Naive thymus-derived CD4-positive, alpha-beta T cell (primary cell): ENCODE data around the gene LAMB1. TPM values are rescaled to one million over a fixed set of nuclear protein-coding genes. Genes with fewer than 3 reads are reported as not detected.
"Not testable (repeated sequence)": the region's sequence is repeated elsewhere in the genome, so short reads cannot be mapped to it uniquely, and the experiment has no call there.

Source experiments
- ATAC-seq: fragments of 150-1000 bp; cut with Tn5 transposase; 2 replicates; pipeline ENCODE4 v1.10.0; 2021; ENCODE audit warnings: mild to moderate bottlenecking, moderate library complexity
- CTCF ChIA-PET: fragments of 350-600 bp; sonication (Branson Sonifier 250); formaldehyde crosslinking; loops from one replicate; lab custom pipeline; 2021; ENCODE audit warnings: antibody characterized with exemption; lab: Charles Lee
- POLR2A ChIA-PET: fragments of 350-600 bp; sonication (Branson Sonifier 250); formaldehyde crosslinking; loops from one replicate; lab custom pipeline; 2021; ENCODE audit warnings: antibody characterized with exemption, inconsistent platforms; lab: Charles Lee
- DNase-seq, 9 donors: peaks; one replicate each; pipeline versions ENCODE4 v3.0.0 to v3.0.0-alpha.2; 2020 to 2022; ENCODE audit warnings: mixed read lengths in 1 of 9
- H3K27ac ChIP-seq: one replicate; pipeline ENCODE4 v1.7.0; 2013; ENCODE audit warnings: mild to moderate bottlenecking, low read depth, low read length, moderate library complexity
- H3K27me3 ChIP-seq, 2 donors: one replicate each; pipeline ENCODE4 v1.7.0; 2013; ENCODE audit warnings: low read length in 2 of 2, mild to moderate bottlenecking in 2 of 2, moderate library complexity in 2 of 2; ENCODE audit not compliant: control insufficient read depth in 2 of 2, insufficient read depth in 2 of 2
- H3K36me3 ChIP-seq, 3 experiments: 1 replicate in 2 of 3; 2 replicates in 1 of 3; pipeline ENCODE4 v1.7.0; 2013; ENCODE audit warnings: low read length in 3 of 3, mild to moderate bottlenecking in 3 of 3, moderate library complexity in 1 of 3; ENCODE audit not compliant: insufficient read depth in 3 of 3, control insufficient read depth in 2 of 3
- H3K4me1 ChIP-seq, 2 donors: one replicate each; pipeline ENCODE4 v1.7.0; 2013; ENCODE audit warnings: low read length in 2 of 2, mild to moderate bottlenecking in 2 of 2, moderate library complexity in 1 of 2; ENCODE audit not compliant: control insufficient read depth in 2 of 2, insufficient read depth in 2 of 2
- H3K4me3 ChIP-seq: 2 replicates; pipeline ENCODE4 v1.7.0; 2013; ENCODE audit warnings: mild to moderate bottlenecking, low read length
- H3K9me3 ChIP-seq, 3 experiments: 1 replicate in 2 of 3; 2 replicates in 1 of 3; pipeline ENCODE4 v1.7.0; 2013; ENCODE audit warnings: low read length in 3 of 3; ENCODE audit not compliant: control insufficient read depth in 2 of 3
- H3K27ac Mint-ChIP-seq, 9 donors: one replicate each; pipeline ENCODE4 v1.8.0; 2020 to 2022; ENCODE audit warnings: mixed read lengths in 9 of 9, mild to moderate bottlenecking in 8 of 9, moderate library complexity in 5 of 9, inconsistent platforms in 2 of 9
- H3K27me3 Mint-ChIP-seq, 5 donors: one replicate each; pipeline ENCODE4 v1.8.0; 2021 to 2022; ENCODE audit warnings: mixed read lengths in 5 of 5, mild to moderate bottlenecking in 1 of 5
- H3K36me3 Mint-ChIP-seq, 5 donors: one replicate each; pipeline ENCODE4 v1.8.0; 2020 to 2022; ENCODE audit warnings: mixed read lengths in 5 of 5, mild to moderate bottlenecking in 3 of 5, inconsistent platforms in 1 of 5
- H3K4me1 Mint-ChIP-seq, 7 donors: one replicate each; pipeline ENCODE4 v1.8.0; 2020 to 2022; ENCODE audit warnings: mixed read lengths in 7 of 7, mild to moderate bottlenecking in 3 of 7, inconsistent platforms in 1 of 7
- H3K4me3 Mint-ChIP-seq, 10 donors: one replicate each; pipeline ENCODE4 v1.8.0; 2020 to 2022; ENCODE audit warnings: mild to moderate bottlenecking in 10 of 10, mixed read lengths in 10 of 10, moderate library complexity in 6 of 10, inconsistent platforms in 2 of 10
- H3K9me3 Mint-ChIP-seq, 11 donors: one replicate each; pipeline ENCODE4 v1.8.0; 2020 to 2022; ENCODE audit warnings: mixed read lengths in 11 of 11, mild to moderate bottlenecking in 4 of 11, inconsistent platforms in 1 of 11, moderate library complexity in 1 of 11
- intact Hi-C, 2 donors: fragments of 100-400 bp; cut with micrococcal nuclease; formaldehyde crosslinking; loops; one replicate each; pipeline ENCODE4 v1.15.1; 2023
- polyA plus RNA-seq, 2 donors: library from polyadenylated mRNA; unstranded; fragments of 300-500 nt; fragmentation: Illumina TruSeq; gene quantifications; one replicate each; pipeline ENCODE4 v1.2.3, GENCODE V29; 2021
- total RNA-seq, 6 experiments: library from RNA in 5 of 6; stranded (reverse) in 5 of 6; gene quantifications; 1 replicate in 5 of 6; 2 replicates in 1 of 6; pipeline ENCODE4 v1.2.3 and lab custom pipeline; 2021 to 2026

Gene LAMB1
- total and polyA plus RNA-seq, 7 experiments from 2014 or later, result 0.65 to 0.82 TPM; not detected in 5

- Mint-ChIP-seq H3K27me3 (no peaks in the 10 kb centered on the region), H3K27ac (peak overlapping the region in 7 of 9 donors; percentile 9 to 73 (median 50)), H3K4me3 (peak overlapping the region in 9 of 10 donors; percentile 13 to 64 (median 31)), H3K36me3 (peaks cover 0 to 53% (median 35%) of the 10 kb centered on the region in 5 donors), H3K4me1 (peaks cover 22 to 65% (median 54%) of the 10 kb centered on the region in 7 donors), H3K9me3 (peaks cover 0 to 3% (median 0%) of the 10 kb centered on the region in 11 donors)
- POLR2A ChIA-PET, result no interaction called here
- Histone ChIP-seq H3K27me3 (no peaks in the 10 kb centered on the region), H3K9me3 (no peaks in the 10 kb centered on the region), H3K4me3 (no peak overlapping the region), H3K4me1 (peaks cover 10 to 23% of the 10 kb centered on the region in 2 donors), H3K27ac (peak overlapping the region; percentile 38), H3K36me3 (peaks cover 0 to 5% (median 5%) of the 10 kb centered on the region in 3 experiments)
- DNase-seq (peak in 3 of 9 donors; percentile 5 to 12 (median 8)), ATAC-seq (peak; percentile 66)
- intact Hi-C loops, result loop anchor here in 1 of 2 donors (10.0 kb wide), 1 partner anchor 220 kb away; no protein-coding TSS in a partner anchor
- CTCF ChIA-PET, result no interaction called here
Observed at GRCh38 chr7:107924841-107925504, 78.0 kb downstream of the LAMB1 start.

DNA sequence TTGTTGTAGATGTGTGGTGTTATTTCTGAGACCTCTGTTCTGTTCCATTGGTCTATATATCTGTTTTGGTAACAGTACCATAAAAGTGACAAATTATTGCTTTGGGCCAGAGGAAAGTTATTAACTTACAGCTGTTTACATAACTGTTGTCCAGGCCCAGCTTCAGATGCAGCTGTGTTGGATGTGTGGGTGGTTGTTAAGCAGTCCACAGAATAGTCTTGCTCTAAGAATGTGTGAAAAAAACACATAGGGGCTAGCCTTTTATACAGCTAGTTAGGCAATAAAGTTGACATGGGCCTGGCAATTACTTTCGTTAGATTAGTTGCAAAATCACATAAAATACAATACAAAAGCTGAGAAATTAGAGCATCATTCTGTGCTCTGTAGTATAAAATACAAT, 80.1 kb downstream of the LAMB1 start:
- H3K36me3 Mint-ChIP-seq, result peaks cover 7 to 60% (median 47%) of the 10 kb centered on the region in 5 donors
- CTCF ChIA-PET, result interaction anchor here (0.8 kb wide), 1 partner anchor 12 kb away, joined by 4 read pairs; no protein-coding TSS in a partner anchor
- H3K9me3 ChIP-seq, result no peaks in the 10 kb centered on the region
- H3K27me3 ChIP-seq, result no peaks in the 10 kb centered on the region
- DNase-seq (no peak), ATAC-seq (no peak)
- H3K27me3 Mint-ChIP-seq, result no peaks in the 10 kb centered on the region
- peak overlapping the region in 7 of 9 donors; percentile 11 to 50 (median 38) for H3K27ac Mint-ChIP-seq
- no peak overlapping the region for H3K27ac ChIP-seq
- no peak overlapping the region for H3K4me3 ChIP-seq
- POLR2A ChIA-PET, result no interaction called here
- peaks cover 10 to 23% of the 10 kb centered on the region in 2 donors for H3K4me1 ChIP-seq
- peaks cover 5 to 24% (median 10%) of the 10 kb centered on the region in 3 experiments for H3K36me3 ChIP-seq
- no peak overlapping the region for H3K4me3 Mint-ChIP-seq
- intact Hi-C loops, result loop anchor here in 1 of 2 donors (10.0 kb wide), 1 partner anchor 222 kb away; no protein-coding TSS in a partner anchor
- peaks cover 0 to 3% (median 0%) of the 10 kb centered on the region in 11 donors for H3K9me3 Mint-ChIP-seq
- H3K4me1 Mint-ChIP-seq, result peaks cover 24 to 63% (median 56%) of the 10 kb centered on the region in 7 donors

DNA sequence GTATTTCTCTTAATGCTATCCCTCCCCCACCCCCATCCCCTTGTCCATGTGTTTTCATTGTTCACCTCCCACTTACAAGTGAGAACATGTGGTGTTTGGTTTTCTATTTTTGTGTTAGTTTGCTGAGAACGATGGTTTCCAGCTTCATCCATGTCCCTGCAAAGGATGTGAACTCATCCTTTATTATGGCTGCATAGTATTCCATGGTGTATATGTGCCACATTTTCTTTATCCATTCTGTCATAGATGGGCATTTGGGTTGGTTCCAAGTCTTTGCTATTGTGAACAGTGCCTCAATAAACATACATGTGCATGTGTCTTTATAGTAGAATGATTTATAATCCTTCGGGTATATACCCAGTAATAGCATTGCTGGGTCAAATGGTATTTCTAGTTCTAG, 81.1 kb downstream of the LAMB1 start:
- peaks cover 13 to 35% (median 13%) of the 10 kb centered on the region in 3 experiments for H3K36me3 ChIP-seq
- DNase-seq, H3K4me3 ChIP-seq, H3K27me3 Mint-ChIP-seq, H3K9me3 Mint-ChIP-seq, H3K27me3 ChIP-seq, POLR2A ChIA-PET, H3K4me3 Mint-ChIP-seq, H3K9me3 ChIP-seq, CTCF ChIA-PET, H3K27ac ChIP-seq, ATAC-seq: not testable (repeated sequence)
- peaks cover 10 to 23% of the 10 kb centered on the region in 2 donors for H3K4me1 ChIP-seq
- intact Hi-C loops, result loop anchor here in 1 of 2 donors (10.0 kb wide), 1 partner anchor 223 kb away; no protein-coding TSS in a partner anchor
- H3K27ac Mint-ChIP-seq, result peak overlapping the region in 2 of 9 donors; percentile 26 to 49
- H3K36me3 Mint-ChIP-seq, result peaks cover 7 to 64% (median 52%) of the 10 kb centered on the region in 5 donors
- peaks cover 24 to 62% (median 56%) of the 10 kb centered on the region in 7 donors for H3K4me1 Mint-ChIP-seq

- Histone ChIP-seq H3K4me1 (peaks cover 9 to 21% of the 10 kb centered on the region in 2 donors), H3K27me3 (no peaks in the 10 kb centered on the region), H3K4me3 (no peak overlapping the region), H3K27ac (no peak overlapping the region), H3K36me3 (peaks cover 13 to 45% (median 13%) of the 10 kb centered on the region in 3 experiments), H3K9me3 (no peaks in the 10 kb centered on the region)
- Mint-ChIP-seq H3K27me3 (no peaks in the 10 kb centered on the region), H3K4me3 (no peak overlapping the region), H3K36me3 (peaks cover 7 to 68% (median 54%) of the 10 kb centered on the region in 5 donors), H3K27ac (peak overlapping the region in 3 of 9 donors; percentile 5 to 63 (median 32)), H3K4me1 (peaks cover 23 to 51% (median 43%) of the 10 kb centered on the region in 7 donors), H3K9me3 (peaks cover 0 to 3% (median 0%) of the 10 kb centered on the region in 11 donors)
- CTCF ChIA-PET, result no interaction called here
- POLR2A ChIA-PET, result no interaction called here
- ATAC-seq (no peak), DNase-seq (no peak)
- intact Hi-C loops, result loop anchor here in 1 of 2 donors (10.0 kb wide), 1 partner anchor 225 kb away; no protein-coding TSS in a partner anchor
Observed at GRCh38 chr7:107920048-107920772, 82.8 kb downstream of the LAMB1 start.

- H3K36me3 ChIP-seq, result peaks cover 8 to 45% (median 13%) of the 10 kb centered on the region in 3 experiments
- ChIA-PET CTCF (interaction anchor here (0.5 to 1.1 kb wide), 2 partner anchors 40 to 163 kb away, joined by 3 read pairs; no protein-coding TSS in a partner anchor), POLR2A (interaction anchor here (0.7 kb wide), 1 partner anchor 73 kb away, joined by 3 read pairs; no protein-coding TSS in a partner anchor)
- H3K4me1 Mint-ChIP-seq, result peaks cover 15 to 46% (median 35%) of the 10 kb centered on the region in 7 donors
- no peak for ATAC-seq
- H3K27me3 Mint-ChIP-seq, result no peaks in the 10 kb centered on the region
- intact Hi-C loops, result loop anchor here in 1 of 2 donors (2.0 to 10.0 kb wide), 2 partner anchors 20 to 226 kb away; no protein-coding TSS in a partner anchor
- no peak for DNase-seq
- no peak overlapping the region for H3K27ac Mint-ChIP-seq
- no peaks in the 10 kb centered on the region for H3K9me3 ChIP-seq
- H3K9me3 Mint-ChIP-seq, result peaks cover 0 to 3% (median 0%) of the 10 kb centered on the region in 11 donors
- H3K4me3 Mint-ChIP-seq, result no peak overlapping the region
- no peaks in the 10 kb centered on the region for H3K27me3 ChIP-seq
- no peak overlapping the region for H3K27ac ChIP-seq
- H3K36me3 Mint-ChIP-seq, result peaks cover 7 to 77% (median 52%) of the 10 kb centered on the region in 5 donors
- no peak overlapping the region for H3K4me3 ChIP-seq
- peaks cover 0 to 8% of the 10 kb centered on the region in 2 donors for H3K4me1 ChIP-seq
Observed at GRCh38 chr7:107918948-107919347, 84.0 kb downstream of the LAMB1 start.
